Progenitor cell of endocrine pancreas (in vitro differentiated cells): ENCODE measurements around the gene NSMCE1. TPM values are rescaled to one million over a fixed set of nuclear protein-coding genes. Genes with fewer than 3 reads are reported as not detected.

ENCODE experiments used
- total RNA-seq: library from RNA; stranded (reverse); gene quantifications from 2 replicates; pipeline ENCODE4 v1.2.1, GENCODE V29; 2021

The NSMCE1 gene
- total RNA-seq, 1 donor from 2014 or later, result 26.2 TPM

Other genes starting within 250 kb of the NSMCE1 start
- not detected in 2 replicates for gene C16orf82, start 201.8 kb downstream of the NSMCE1 start, total RNA-seq
- 12.5 and 14.4 TPM in 2 replicates for gene KDM8, start 65.2 kb downstream of the NSMCE1 start, total RNA-seq
- 23.4 and 23.6 TPM in 2 replicates for gene IL4R, start 45.2 kb upstream of the NSMCE1 start, total RNA-seq
- gene IL21R, start 133.4 kb upstream of the NSMCE1 start, total RNA-seq, result not detected in 2 replicates